Measurements from ENCODE around the gene BMPR1A.

DNA sequence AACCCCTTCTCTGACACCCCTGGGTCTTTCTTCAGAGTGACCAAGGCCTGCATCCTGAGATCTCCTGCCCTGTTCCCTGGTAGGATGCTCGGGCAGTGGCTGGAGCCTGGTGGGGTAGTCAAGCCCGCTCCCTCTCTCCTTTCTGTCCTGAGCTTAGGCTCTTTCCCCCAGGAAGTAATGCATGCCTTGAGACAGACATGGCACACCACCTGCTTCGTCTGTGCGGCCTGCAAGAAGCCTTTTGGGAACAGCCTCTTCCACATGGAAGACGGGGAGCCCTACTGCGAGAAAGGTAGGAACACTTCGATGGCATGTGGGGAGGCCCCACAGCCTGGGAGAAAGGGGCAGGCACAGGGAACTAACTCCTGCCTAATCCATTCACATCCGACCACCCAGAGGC, 37.9 kb upstream of the BMPR1A start:
- TF ChIP-seq POLR2AphosphoS5 (IDR thresholded peaks at IDR 0.05; ENCODE audit: low read depth, low read length) (no peak), TAF1 (IDR thresholded peaks at IDR 0.05; ENCODE audit: borderline replicate concordance, insufficient read depth, low read length) (no peak), SIN3A (IDR thresholded peaks at IDR 0.05; ENCODE audit: borderline replicate concordance, insufficient read depth, low read length) (no peak)
- TF ChIP-seq, protein P1, sequence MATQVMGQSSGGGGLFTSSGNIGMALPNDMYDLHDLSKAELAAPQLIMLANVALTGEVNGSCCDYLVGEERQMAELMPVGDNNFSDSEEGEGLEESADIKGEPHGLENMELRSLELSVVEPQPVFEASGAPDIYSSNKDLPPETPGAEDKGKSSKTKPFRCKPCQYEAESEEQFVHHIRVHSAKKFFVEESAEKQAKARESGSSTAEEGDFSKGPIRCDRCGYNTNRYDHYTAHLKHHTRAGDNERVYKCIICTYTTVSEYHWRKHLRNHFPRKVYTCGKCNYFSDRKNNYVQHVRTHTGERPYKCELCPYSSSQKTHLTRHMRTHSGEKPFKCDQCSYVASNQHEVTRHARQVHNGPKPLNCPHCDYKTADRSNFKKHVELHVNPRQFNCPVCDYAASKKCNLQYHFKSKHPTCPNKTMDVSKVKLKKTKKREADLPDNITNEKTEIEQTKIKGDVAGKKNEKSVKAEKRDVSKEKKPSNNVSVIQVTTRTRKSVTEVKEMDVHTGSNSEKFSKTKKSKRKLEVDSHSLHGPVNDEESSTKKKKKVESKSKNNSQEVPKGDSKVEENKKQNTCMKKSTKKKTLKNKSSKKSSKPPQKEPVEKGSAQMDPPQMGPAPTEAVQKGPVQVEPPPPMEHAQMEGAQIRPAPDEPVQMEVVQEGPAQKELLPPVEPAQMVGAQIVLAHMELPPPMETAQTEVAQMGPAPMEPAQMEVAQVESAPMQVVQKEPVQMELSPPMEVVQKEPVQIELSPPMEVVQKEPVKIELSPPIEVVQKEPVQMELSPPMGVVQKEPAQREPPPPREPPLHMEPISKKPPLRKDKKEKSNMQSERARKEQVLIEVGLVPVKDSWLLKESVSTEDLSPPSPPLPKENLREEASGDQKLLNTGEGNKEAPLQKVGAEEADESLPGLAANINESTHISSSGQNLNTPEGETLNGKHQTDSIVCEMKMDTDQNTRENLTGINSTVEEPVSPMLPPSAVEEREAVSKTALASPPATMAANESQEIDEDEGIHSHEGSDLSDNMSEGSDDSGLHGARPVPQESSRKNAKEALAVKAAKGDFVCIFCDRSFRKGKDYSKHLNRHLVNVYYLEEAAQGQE (IDR thresholded peaks at IDR 0.05; ENCODE audit: insufficient read depth in 1 of 2, low read depth in 2 of 2, low read length in 2 of 2), result no peak
